WTC11 (cell line): ENCODE results near the gene EDN1.

ENCODE experiments used
- CREM ChIP-seq: sonication (generic); formaldehyde crosslinking; IDR thresholded peaks from 2 replicates; pipeline ENCODE4 v1.8.1; 2022; ENCODE audit warnings: mild to moderate bottlenecking, missing genetic modification reagents, moderate library complexity
- CTCF ChIP-seq: fragments of 200-600 bp; IDR thresholded peaks from 2 replicates; pipeline ENCODE4 v1.8.0; 2022; ENCODE audit warnings: antibody characterized with exemption
- E2F5 ChIP-seq: sonication (generic); formaldehyde crosslinking; IDR thresholded peaks from 2 replicates; pipeline ENCODE4 v1.8.1; 2022; ENCODE audit warnings: mild to moderate bottlenecking, moderate library complexity, missing genetic modification reagents
- KAT7 ChIP-seq: sonication (generic); formaldehyde crosslinking; IDR thresholded peaks from 2 replicates; pipeline ENCODE4 v1.8.1; 2023; ENCODE audit warnings: missing genetic modification reagents, mild to moderate bottlenecking, borderline replicate concordance
- ZNF232 ChIP-seq: sonication (generic); formaldehyde crosslinking; IDR thresholded peaks from 2 replicates; pipeline ENCODE4 v1.8.0; 2022; ENCODE audit warnings: mild to moderate bottlenecking, missing genetic modification reagents

GRCh38 chr6:12276930-12277315 is 13.2 kb upstream of the EDN1 start:
- no peak for TF ChIP-seq CTCF
- no peak for TF ChIP-seq ZNF232
- TF ChIP-seq CREM, result no peak
- no peak for TF ChIP-seq KAT7 (CRISPR knock-in tag)
- TF ChIP-seq E2F5 (CRISPR knock-in tag), result no peak
